Eye (tissue), 1 donor: Measurements from ENCODE around the gene NQO2.

Experiments
- DNase-seq: peaks from one replicate; pipeline ENCODE4 v3.0.0-alpha.2; 2015

NQO2 gene

GRCh38 chr6:2999618-3000557, at the start of gene NQO2:
Gene NQO2, plus strand, starts transcription at chr6:2999894. Its CDS starts 6,659 bp downstream, at chr6:3006553.
- no peak for DNase-seq

GRCh38 chr6:2950713-2951112, 49.0 kb upstream of the NQO2 start:
- DNase-seq, result no peak

- DNase-seq, result no peak
Measured at GRCh38 chr6:2951728-2952127, 48.0 kb upstream of the NQO2 start.

- DNase-seq, result peak; percentile 94
Measured at GRCh38 chr6:2952557-2953095, 47.1 kb upstream of the NQO2 start.

GRCh38 chr6:2953098-2953497, 46.6 kb upstream of the NQO2 start:
- no peak for DNase-seq

GRCh38 chr6:2956930-2957685, 42.6 kb upstream of the NQO2 start:
- DNase-seq, result no peak

- no peak for DNase-seq
Measured at GRCh38 chr6:2957696-2958330, 41.9 kb upstream of the NQO2 start.

- DNase-seq, result no peak
Measured at GRCh38 chr6:2958331-2958711, 41.4 kb upstream of the NQO2 start.

GRCh38 chr6:2958776-2959175, 40.9 kb upstream of the NQO2 start:
- DNase-seq, result no peak

GRCh38 chr6:2959909-2960719, 39.6 kb upstream of the NQO2 start:
- DNase-seq, result no peak

GRCh38 chr6:2960935-2961334, 38.8 kb upstream of the NQO2 start:
- no peak for DNase-seq

GRCh38 chr6:2961506-2961905, 38.2 kb upstream of the NQO2 start:
- DNase-seq, result no peak

GRCh38 chr6:2962004-2962403, 37.7 kb upstream of the NQO2 start:
- DNase-seq, result no peak

GRCh38 chr6:2962636-2963035, 37.1 kb upstream of the NQO2 start:
- no peak for DNase-seq

- no peak for DNase-seq
Measured at GRCh38 chr6:2963756-2964155, 35.9 kb upstream of the NQO2 start.

- DNase-seq, result no peak
Measured at GRCh38 chr6:2964793-2965505, 34.7 kb upstream of the NQO2 start.

GRCh38 chr6:2966347-2966746, 33.3 kb upstream of the NQO2 start:
- DNase-seq, result peak; percentile 34

GRCh38 chr6:2967936-2968335, 31.8 kb upstream of the NQO2 start:
- DNase-seq, result no peak

- DNase-seq, result no peak
Measured at GRCh38 chr6:2968600-2969135, 31.0 kb upstream of the NQO2 start.

- DNase-seq, result peak; percentile 52
Measured at GRCh38 chr6:2969549-2969948, 30.1 kb upstream of the NQO2 start.

GRCh38 chr6:2970034-2970685, 29.5 kb upstream of the NQO2 start:
- DNase-seq, result peak; percentile 97
